Measurements from ENCODE around the gene MAML3.

DNA sequence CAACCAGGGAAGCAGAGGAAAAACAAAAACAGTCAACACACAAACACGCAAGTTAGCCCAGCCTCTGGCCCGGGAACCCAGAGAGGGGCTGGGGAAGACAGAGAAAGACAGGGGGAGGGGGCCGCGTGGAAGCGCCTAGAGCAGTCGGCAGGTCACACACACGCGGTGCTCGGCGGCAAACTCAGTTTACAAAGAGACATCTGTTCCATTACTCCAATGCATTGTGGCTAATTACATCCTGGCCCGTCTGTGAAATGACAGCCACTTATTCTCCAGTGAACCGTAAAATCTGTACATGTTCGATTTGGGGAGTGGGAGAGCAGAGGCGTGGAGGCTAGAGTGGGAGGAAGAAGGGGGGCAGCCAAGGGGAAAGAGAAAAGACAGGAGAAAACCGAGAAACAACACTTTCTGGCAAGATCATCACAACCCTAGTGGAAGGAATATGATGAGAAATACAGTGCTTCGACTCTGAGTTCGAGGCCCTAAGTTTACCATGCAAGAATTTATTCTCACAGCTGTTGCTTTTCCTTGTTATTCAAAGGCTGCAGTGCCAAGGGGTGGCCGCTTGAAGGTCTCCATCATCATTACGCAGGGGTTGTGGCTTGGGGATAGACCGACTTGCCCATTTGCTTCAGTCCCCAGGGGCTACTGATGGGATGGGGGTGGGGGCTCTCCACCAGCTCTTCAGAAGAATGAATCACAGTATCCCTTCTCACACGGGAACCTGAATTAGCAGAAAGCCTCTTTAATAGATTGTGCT lies 320.7 kb downstream of the MAML3 start:
- TF ChIP-seq POLR2A (IDR thresholded peaks at IDR 0.05) (no peak), POLR2AphosphoS5 (IDR thresholded peaks at IDR 0.05) (no peak)
- TF ChIP-seq, protein P1, sequence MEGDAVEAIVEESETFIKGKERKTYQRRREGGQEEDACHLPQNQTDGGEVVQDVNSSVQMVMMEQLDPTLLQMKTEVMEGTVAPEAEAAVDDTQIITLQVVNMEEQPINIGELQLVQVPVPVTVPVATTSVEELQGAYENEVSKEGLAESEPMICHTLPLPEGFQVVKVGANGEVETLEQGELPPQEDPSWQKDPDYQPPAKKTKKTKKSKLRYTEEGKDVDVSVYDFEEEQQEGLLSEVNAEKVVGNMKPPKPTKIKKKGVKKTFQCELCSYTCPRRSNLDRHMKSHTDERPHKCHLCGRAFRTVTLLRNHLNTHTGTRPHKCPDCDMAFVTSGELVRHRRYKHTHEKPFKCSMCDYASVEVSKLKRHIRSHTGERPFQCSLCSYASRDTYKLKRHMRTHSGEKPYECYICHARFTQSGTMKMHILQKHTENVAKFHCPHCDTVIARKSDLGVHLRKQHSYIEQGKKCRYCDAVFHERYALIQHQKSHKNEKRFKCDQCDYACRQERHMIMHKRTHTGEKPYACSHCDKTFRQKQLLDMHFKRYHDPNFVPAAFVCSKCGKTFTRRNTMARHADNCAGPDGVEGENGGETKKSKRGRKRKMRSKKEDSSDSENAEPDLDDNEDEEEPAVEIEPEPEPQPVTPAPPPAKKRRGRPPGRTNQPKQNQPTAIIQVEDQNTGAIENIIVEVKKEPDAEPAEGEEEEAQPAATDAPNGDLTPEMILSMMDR (IDR thresholded peaks at IDR 0.05) = no peak

All from transverse colon (tissue), 4 donors.